MM.1S (cell line): ENCODE measurements around the gene MAGEB18.
A peak's percentile ranks its signal among the peaks of the same experiment; 100 is the strongest.

Experiments
- DNase-seq: peaks from one replicate; pipeline ENCODE4 v3.0.0-alpha.2; 2015
- H2AFZ ChIP-seq: fragments of 300-600 bp; sonication (generic); 2 replicates; pipeline ENCODE4 v1.6.0; 2016; ENCODE audit warnings: antibody characterized with exemption, low read length
- H3F3A ChIP-seq: fragments of 300-600 bp; sonication (generic); 2 replicates; pipeline ENCODE4 v1.6.1; 2016; ENCODE audit warnings: mild to moderate bottlenecking, antibody characterized with exemption, low read length, moderate library complexity, mixed read lengths; ENCODE audit not compliant: insufficient read depth
- H3K27ac ChIP-seq: fragments of 300-600 bp; sonication (generic); 2 replicates; pipeline ENCODE4 v1.5.1; 2016; ENCODE audit warnings: mild to moderate bottlenecking, low read length
- H3K27me3 ChIP-seq: fragments of 300-600 bp; sonication (generic); replicated peaks from 2 replicates; pipeline ENCODE4 v1.6.0; 2016; ENCODE audit warnings: low read length; ENCODE audit not compliant: insufficient read depth
- H3K36me3 ChIP-seq: fragments of 300-600 bp; sonication (generic); replicated peaks from 2 replicates; pipeline ENCODE4 v1.6.1; 2016; ENCODE audit warnings: mild to moderate bottlenecking, low read length, mixed read lengths; ENCODE audit not compliant: insufficient read depth
- H3K4me1 ChIP-seq: fragments of 300-600 bp; sonication (generic); 2 replicates; pipeline ENCODE4 v1.6.1; 2016; ENCODE audit warnings: low read length, mixed read lengths
- H3K4me2 ChIP-seq: fragments of 300-600 bp; sonication (generic); 2 replicates; pipeline ENCODE4 v1.6.0; 2016; ENCODE audit warnings: low read depth, low read length
- H3K4me3 ChIP-seq: fragments of 300-600 bp; sonication (generic); 2 replicates; pipeline ENCODE4 v1.5.1; 2016; ENCODE audit warnings: low read length, mixed read lengths
- H3K79me2 ChIP-seq: fragments of 300-600 bp; sonication (generic); 2 replicates; pipeline ENCODE4 v1.6.1; 2016; ENCODE audit warnings: mixed run types, low read length, mixed read lengths
- H3K9ac ChIP-seq: fragments of 300-600 bp; sonication (generic); 2 replicates; pipeline ENCODE4 v1.6.1; 2016; ENCODE audit warnings: low read length, mixed read lengths
- H3K9me2 ChIP-seq: fragments of 300-600 bp; sonication (generic); replicated peaks from 2 replicates; pipeline ENCODE4 v1.6.1; 2016; ENCODE audit warnings: mild to moderate bottlenecking, low read length, mixed read lengths; ENCODE audit not compliant: insufficient read depth
- H3K9me3 ChIP-seq: fragments of 300-600 bp; sonication (generic); replicated peaks from 2 replicates; pipeline ENCODE4 v1.6.1; 2016; ENCODE audit warnings: mild to moderate bottlenecking, low read length, mixed read lengths; ENCODE audit not compliant: insufficient read depth
- H4K20me1 ChIP-seq: fragments of 300-600 bp; sonication (generic); 2 replicates; pipeline ENCODE4 v1.6.1; 2016; ENCODE audit warnings: mild to moderate bottlenecking, low read length, moderate library complexity, mixed read lengths; ENCODE audit not compliant: insufficient read depth
- EZH2 ChIP-seq: fragments of 300-600 bp; sonication (generic); optimal IDR thresholded peaks from 2 replicates; pipeline ENCODE3; 2017; ENCODE audit warnings: low read depth, mild to moderate bottlenecking, antibody characterized with exemption, low read length, mixed read lengths
- EZH2phosphoT487 ChIP-seq: fragments of 300-600 bp; sonication (generic); IDR thresholded peaks from 2 replicates; pipeline ENCODE4 v1.6.1; 2018; ENCODE audit warnings: antibody characterized with exemption, low read length
- TF ChIP-seq, protein P1 (sequence below): fragments of 300-600 bp; sonication (generic); IDR thresholded peaks from 2 replicates; pipeline ENCODE4 v1.5.1; 2016; ENCODE audit warnings: antibody characterized with exemption, low read length, mixed read lengths

Gene MAGEB18

DNA sequence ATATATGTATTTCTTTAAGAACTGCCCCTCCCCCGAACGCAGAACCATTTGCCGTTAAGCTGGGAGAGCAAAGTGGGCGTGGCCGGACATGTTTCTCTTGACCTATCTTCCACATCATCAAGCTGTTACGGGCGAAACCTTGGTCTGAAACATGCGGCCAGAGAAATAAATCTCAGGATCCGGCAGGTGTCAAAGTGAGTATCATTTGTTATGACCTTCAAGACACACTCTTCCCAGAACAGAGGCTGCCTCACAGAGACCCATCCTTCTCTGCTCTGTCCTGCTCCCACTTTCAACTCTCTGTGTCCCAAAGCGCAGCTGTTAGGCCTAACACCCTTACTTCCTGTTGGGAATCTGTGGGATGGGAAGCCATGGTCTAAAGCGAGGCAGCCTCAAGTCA, at the start of gene MAGEB18:
TSS of gene MAGEB18 (plus strand) at position 70 of the 400 bp plus-strand sequence. CDS start 643 bp downstream, outside the sequence.
- Histone ChIP-seq H3K4me2 (peak within 1 kb of the TSS; percentile 65; the same call in 1 of the 2 replicates), H3K9me3 (no peaks in the 10 kb centered on the region), H3K27me3 (no peaks in the 10 kb centered on the region), H3K79me2 (no peaks in the 10 kb centered on the region), H3K36me3 (no peaks in the 10 kb centered on the region), H3K9me2 (no peaks in the 10 kb centered on the region), H3K4me3 (peak within 1 kb of the TSS; percentile 12; the same call in 1 of the 2 replicates), H3K4me1 (peaks cover 11% of the 10 kb centered on the region; the same call in 1 of the 2 replicates), H3K27ac (peak within 1 kb of the TSS; percentile 61; the same call in 1 of the 2 replicates), H2AFZ (peak within 1 kb of the TSS; percentile 72), H3K9ac (no peak within 1 kb of the TSS), H3F3A (no peaks in the 10 kb centered on the region), H4K20me1 (no peaks in the 10 kb centered on the region)
- DNase-seq, result peak; percentile 84
- no peak for TF ChIP-seq EZH2
- no peak for TF ChIP-seq EZH2phosphoT487
- TF ChIP-seq, protein P1, sequence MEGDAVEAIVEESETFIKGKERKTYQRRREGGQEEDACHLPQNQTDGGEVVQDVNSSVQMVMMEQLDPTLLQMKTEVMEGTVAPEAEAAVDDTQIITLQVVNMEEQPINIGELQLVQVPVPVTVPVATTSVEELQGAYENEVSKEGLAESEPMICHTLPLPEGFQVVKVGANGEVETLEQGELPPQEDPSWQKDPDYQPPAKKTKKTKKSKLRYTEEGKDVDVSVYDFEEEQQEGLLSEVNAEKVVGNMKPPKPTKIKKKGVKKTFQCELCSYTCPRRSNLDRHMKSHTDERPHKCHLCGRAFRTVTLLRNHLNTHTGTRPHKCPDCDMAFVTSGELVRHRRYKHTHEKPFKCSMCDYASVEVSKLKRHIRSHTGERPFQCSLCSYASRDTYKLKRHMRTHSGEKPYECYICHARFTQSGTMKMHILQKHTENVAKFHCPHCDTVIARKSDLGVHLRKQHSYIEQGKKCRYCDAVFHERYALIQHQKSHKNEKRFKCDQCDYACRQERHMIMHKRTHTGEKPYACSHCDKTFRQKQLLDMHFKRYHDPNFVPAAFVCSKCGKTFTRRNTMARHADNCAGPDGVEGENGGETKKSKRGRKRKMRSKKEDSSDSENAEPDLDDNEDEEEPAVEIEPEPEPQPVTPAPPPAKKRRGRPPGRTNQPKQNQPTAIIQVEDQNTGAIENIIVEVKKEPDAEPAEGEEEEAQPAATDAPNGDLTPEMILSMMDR, result no peak

DNA sequence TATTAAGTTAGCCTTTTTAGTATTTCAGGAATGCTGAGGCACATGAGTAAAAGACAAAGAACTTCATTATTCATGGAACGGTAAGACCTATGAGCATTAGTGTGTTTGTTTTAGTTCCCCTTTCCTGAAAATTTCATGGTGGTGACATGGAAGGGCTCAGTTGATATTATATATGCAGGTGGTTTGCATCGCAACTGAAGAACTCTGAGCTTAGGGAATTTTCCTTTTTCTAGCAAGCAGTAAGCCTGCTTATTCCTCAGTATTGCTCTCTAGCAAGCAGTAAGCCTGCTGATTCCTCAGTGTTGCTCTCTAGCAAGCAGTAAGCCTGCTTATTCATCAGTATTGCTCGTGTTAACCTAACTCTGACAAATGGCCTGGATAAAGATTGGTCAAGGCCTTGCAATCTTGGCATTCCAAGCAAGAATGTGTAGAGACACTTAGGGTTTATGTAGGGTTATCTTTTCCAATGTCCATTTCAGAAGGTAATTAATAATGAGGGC, 37.7 kb upstream of the MAGEB18 start:
- Histone ChIP-seq H3K4me2 (no peak overlapping the region), H4K20me1 (no peaks in the 10 kb centered on the region), H3F3A (no peaks in the 10 kb centered on the region), H2AFZ (no peak overlapping the region), H3K79me2 (no peaks in the 10 kb centered on the region), H3K9me3 (no peaks in the 10 kb centered on the region), H3K36me3 (no peaks in the 10 kb centered on the region), H3K27me3 (no peaks in the 10 kb centered on the region), H3K9ac (no peak overlapping the region), H3K4me3 (no peak overlapping the region), H3K4me1 (no peaks in the 10 kb centered on the region), H3K9me2 (no peaks in the 10 kb centered on the region), H3K27ac (no peak overlapping the region)
- DNase-seq, result no peak
- no peak for TF ChIP-seq EZH2
- TF ChIP-seq, protein P1, result no peak
- no peak for TF ChIP-seq EZH2phosphoT487

DNA sequence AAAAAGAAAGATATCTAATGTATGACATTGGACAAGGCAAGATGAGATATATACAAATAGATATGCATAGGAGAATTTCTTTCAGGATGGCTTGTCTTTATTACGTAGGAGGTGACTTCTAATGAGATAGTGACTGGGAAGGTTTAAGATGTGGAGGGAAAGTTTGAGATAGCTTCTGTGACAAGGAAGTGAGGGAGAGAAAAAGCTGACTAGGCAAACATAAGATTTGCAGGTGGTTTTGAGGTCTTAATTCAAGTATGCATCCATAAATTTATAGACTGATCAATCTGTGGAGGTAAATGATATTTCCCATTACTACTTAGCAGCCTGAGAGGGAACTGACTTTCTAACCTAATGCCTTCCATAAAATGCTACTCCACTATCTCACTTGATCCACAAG, 29.0 kb upstream of the MAGEB18 start:
- no peaks in the 10 kb centered on the region for H3K79me2 ChIP-seq
- no peak overlapping the region for H3K9ac ChIP-seq
- H3K27me3 ChIP-seq, result no peaks in the 10 kb centered on the region
- TF ChIP-seq, protein P1, result no peak
- TF ChIP-seq EZH2phosphoT487 (no peak), EZH2 (no peak)
- H2AFZ ChIP-seq, result no peak overlapping the region
- no peak for DNase-seq
- H3K9me3 ChIP-seq, result no peaks in the 10 kb centered on the region
- H3K4me2 ChIP-seq, result no peak overlapping the region
- H3K9me2 ChIP-seq, result no peaks in the 10 kb centered on the region
- no peaks in the 10 kb centered on the region for H3K4me1 ChIP-seq
- H3K27ac ChIP-seq, result no peak overlapping the region
- no peaks in the 10 kb centered on the region for H4K20me1 ChIP-seq
- no peaks in the 10 kb centered on the region for H3F3A ChIP-seq
- H3K4me3 ChIP-seq, result no peak overlapping the region
- no peaks in the 10 kb centered on the region for H3K36me3 ChIP-seq
